GM12875 (cell line): ENCODE results near the gene PEX10.

Experiments
- H3K4me3 ChIP-seq: one replicate; pipeline ENCODE4 v1.5.1; 2011; ENCODE audit warnings: low read depth, low read length, control low read depth
- TF ChIP-seq, protein P1 (sequence below): IDR thresholded peaks from 2 replicates; pipeline ENCODE4 v1.5.1; 2011; ENCODE audit warnings: low read depth, mild to moderate bottlenecking, control low read depth, inconsistent platforms, low read length, moderate library complexity, borderline replicate concordance; ENCODE audit not compliant: insufficient read depth

PEX10 gene

DNA sequence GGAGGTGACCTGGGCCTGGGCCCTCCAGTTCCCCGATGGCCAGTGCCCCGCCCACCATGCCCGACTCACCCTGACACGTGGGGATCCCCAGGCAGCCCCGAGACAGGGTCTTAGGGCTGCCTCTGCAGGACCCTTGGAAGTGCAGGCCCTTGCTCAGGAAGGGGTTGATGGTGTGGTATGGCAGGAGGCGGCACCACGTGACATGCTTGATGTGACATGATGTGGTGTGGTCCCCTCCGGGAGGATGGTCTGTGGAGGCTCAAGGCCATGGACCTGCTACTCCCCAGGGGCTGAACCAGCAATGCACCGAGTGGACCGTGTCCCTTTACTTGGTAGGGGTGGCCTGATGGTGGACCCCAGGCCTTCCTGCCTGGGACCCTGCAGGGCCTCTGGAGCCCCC, 41.9 kb upstream of the PEX10 start:
- TF ChIP-seq, protein P1, sequence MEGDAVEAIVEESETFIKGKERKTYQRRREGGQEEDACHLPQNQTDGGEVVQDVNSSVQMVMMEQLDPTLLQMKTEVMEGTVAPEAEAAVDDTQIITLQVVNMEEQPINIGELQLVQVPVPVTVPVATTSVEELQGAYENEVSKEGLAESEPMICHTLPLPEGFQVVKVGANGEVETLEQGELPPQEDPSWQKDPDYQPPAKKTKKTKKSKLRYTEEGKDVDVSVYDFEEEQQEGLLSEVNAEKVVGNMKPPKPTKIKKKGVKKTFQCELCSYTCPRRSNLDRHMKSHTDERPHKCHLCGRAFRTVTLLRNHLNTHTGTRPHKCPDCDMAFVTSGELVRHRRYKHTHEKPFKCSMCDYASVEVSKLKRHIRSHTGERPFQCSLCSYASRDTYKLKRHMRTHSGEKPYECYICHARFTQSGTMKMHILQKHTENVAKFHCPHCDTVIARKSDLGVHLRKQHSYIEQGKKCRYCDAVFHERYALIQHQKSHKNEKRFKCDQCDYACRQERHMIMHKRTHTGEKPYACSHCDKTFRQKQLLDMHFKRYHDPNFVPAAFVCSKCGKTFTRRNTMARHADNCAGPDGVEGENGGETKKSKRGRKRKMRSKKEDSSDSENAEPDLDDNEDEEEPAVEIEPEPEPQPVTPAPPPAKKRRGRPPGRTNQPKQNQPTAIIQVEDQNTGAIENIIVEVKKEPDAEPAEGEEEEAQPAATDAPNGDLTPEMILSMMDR = no peak
- H3K4me3 ChIP-seq = no peak overlapping the region

- TF ChIP-seq, protein P1 = no peak
- no peak overlapping the region for H3K4me3 ChIP-seq
Measured at GRCh38 chr1:2452932-2453315, 40.6 kb upstream of the PEX10 start.

DNA sequence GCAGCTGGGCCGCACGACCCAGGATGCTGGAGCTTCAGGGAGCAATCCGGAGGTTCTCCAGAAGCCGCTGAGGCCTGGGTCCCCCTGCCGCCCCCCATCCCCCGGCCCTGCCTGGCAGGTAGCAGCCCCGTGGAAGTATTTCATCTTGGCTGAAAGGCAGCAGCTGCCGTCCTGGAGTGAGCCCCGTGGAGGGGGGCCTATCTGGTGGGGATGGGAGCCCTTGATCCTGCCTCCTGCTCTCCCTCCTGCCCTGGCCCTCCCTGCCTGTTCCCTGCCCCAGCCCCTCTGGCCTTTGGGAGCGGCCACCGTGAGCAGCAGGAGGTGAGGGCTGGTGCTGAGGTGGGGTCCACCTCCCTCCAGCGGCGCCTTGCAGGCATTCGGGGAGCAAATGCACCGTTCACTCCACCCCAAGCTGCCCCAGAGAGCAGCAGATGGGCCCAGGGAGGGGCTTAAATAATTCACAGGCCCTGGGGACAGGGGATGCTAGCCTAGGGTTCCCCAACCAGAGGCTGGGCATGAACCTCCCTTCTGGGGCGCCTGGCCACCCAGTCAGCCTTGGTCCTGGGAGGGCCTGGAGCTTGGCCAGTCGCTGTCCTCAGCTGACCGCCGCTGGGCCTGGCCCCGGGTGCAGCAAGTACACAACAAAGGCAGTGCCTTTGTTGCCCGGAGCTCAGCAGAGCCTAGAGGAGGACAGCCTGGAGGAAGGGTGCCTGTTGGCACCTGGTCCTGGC, 40.0 kb upstream of the PEX10 start:
- no peak overlapping the region for H3K4me3 ChIP-seq
- TF ChIP-seq, protein P1 = no peak

DNA sequence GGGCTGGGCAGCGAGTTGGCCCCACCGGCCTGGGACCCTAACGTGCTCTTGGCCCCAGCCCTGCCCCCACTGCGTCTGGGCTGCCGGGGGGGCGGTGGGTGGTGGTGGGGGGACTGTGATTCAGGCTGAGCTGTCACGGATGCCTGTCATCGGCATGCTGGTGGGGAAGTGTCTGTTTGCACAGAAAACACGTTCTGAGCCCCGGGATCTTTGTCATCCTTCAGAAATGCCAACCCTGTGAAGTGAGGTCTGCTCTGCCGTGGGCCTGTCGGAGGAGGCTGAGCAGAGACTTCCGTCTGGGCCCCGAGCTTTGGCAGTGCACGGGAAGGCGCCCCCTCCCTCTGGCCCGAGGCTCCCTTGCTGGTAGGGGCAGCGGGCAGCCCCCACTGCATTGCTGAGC, 39.4 kb upstream of the PEX10 start:
- TF ChIP-seq, protein P1 = no peak

GRCh38 chr1:2449636-2450454, 37.5 kb upstream of the PEX10 start:
- H3K4me3 ChIP-seq = no peak overlapping the region
- TF ChIP-seq, protein P1 = no peak

More for the DNA sequence above, 39.4 kb upstream of the PEX10 start:
- H3K4me3 ChIP-seq = no peak overlapping the region

GRCh38 chr1:2448098-2448445, 35.7 kb upstream of the PEX10 start:
- TF ChIP-seq, protein P1 = no peak
- no peak overlapping the region for H3K4me3 ChIP-seq
